ENCODE measurements around the gene CLRN3.

GRCh38 chr10:127840884-127841283 lies 51.9 kb downstream of the CLRN3 start:
- TF ChIP-seq CTCF (IDR thresholded peaks at IDR 0.05; ENCODE audit: insufficient read depth, low read length, poor library complexity, severe bottlenecking) (no peak), EZH2phosphoT487 (conservative IDR thresholded peaks at IDR 0.05; ENCODE audit: low read length) (no peak)

Data from SU-DHL-6 (cell line).